ENCODE data around the gene UMAD1.

Gene UMAD1

GRCh38 chr7:7704867-7705266 lies 64.3 kb downstream of the UMAD1 start (continued):
- TF ChIP-seq CSRNP3 (CRISPR knock-in tag; IDR thresholded peaks at IDR 0.05) (no peak), ZNF70 (CRISPR knock-in tag; IDR thresholded peaks at IDR 0.05) (no peak), ARNTL (CRISPR knock-in tag; IDR thresholded peaks at IDR 0.05; ENCODE audit: borderline replicate concordance, low read depth) (no peak)

- no peak for ATAC-seq
- no peak for TF ChIP-seq ZNF70 (CRISPR knock-in tag; IDR thresholded peaks at IDR 0.05)
- TF ChIP-seq ZFP3 (CRISPR knock-in tag; IDR thresholded peaks at IDR 0.05): no peak
- TF ChIP-seq ZNF8 (CRISPR knock-in tag; IDR thresholded peaks at IDR 0.05): no peak
- no peak for TF ChIP-seq ZC3H10 (CRISPR knock-in tag; IDR thresholded peaks at IDR 0.05)
- TF ChIP-seq RARB (CRISPR knock-in tag; IDR thresholded peaks at IDR 0.05): no peak
- no peak for TF ChIP-seq TCF4 (CRISPR knock-in tag; IDR thresholded peaks at IDR 0.05; ENCODE audit: borderline replicate concordance)
- TF ChIP-seq OSR1 (CRISPR knock-in tag; IDR thresholded peaks at IDR 0.05): no peak
- no peak for TF ChIP-seq ARNTL (CRISPR knock-in tag; IDR thresholded peaks at IDR 0.05; ENCODE audit: borderline replicate concordance, low read depth)
Measured at GRCh38 chr7:7705318-7705717, 64.8 kb downstream of the UMAD1 start.

GRCh38 chr7:7706101-7706511 lies 65.6 kb downstream of the UMAD1 start:
- TF ChIP-seq ZNF70 (CRISPR knock-in tag; IDR thresholded peaks at IDR 0.05): no peak
- no peak for TF ChIP-seq PPARA (CRISPR knock-in tag; IDR thresholded peaks at IDR 0.05; ENCODE audit: borderline replicate concordance)
- TF ChIP-seq ZNF8 (CRISPR knock-in tag; IDR thresholded peaks at IDR 0.05): no peak
- TF ChIP-seq ZC3H10 (CRISPR knock-in tag; IDR thresholded peaks at IDR 0.05): no peak
- TF ChIP-seq, protein P1, sequence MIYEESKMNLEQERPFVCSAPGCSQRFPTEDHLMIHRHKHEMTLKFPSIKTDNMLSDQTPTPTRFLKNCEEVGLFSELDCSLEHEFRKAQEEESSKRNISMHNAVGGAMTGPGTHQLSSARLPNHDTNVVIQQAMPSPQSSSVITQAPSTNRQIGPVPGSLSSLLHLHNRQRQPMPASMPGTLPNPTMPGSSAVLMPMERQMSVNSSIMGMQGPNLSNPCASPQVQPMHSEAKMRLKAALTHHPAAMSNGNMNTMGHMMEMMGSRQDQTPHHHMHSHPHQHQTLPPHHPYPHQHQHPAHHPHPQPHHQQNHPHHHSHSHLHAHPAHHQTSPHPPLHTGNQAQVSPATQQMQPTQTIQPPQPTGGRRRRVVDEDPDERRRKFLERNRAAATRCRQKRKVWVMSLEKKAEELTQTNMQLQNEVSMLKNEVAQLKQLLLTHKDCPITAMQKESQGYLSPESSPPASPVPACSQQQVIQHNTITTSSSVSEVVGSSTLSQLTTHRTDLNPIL (CRISPR knock-in tag; IDR thresholded peaks at IDR 0.05; ENCODE audit: low read depth): no peak
- no peak for TF ChIP-seq ESRRG (CRISPR knock-in tag; IDR thresholded peaks at IDR 0.05)
- TF ChIP-seq CSDC2 (CRISPR knock-in tag; IDR thresholded peaks at IDR 0.05): no peak
- TF ChIP-seq POU6F1 (CRISPR knock-in tag; IDR thresholded peaks at IDR 0.05; ENCODE audit: borderline replicate concordance, low read depth): no peak
- TF ChIP-seq RARB (CRISPR knock-in tag; IDR thresholded peaks at IDR 0.05): no peak
- no peak for TF ChIP-seq ZNF565 (CRISPR knock-in tag; conservative IDR thresholded peaks at IDR 0.05; ENCODE audit: low read depth)
- TF ChIP-seq GLIS3 (CRISPR knock-in tag; IDR thresholded peaks at IDR 0.05): no peak
- no peak for TF ChIP-seq CSRNP3 (CRISPR knock-in tag; IDR thresholded peaks at IDR 0.05)
- TF ChIP-seq ISL1 (CRISPR knock-in tag; IDR thresholded peaks at IDR 0.05): no peak
- ATAC-seq: no peak

DNA sequence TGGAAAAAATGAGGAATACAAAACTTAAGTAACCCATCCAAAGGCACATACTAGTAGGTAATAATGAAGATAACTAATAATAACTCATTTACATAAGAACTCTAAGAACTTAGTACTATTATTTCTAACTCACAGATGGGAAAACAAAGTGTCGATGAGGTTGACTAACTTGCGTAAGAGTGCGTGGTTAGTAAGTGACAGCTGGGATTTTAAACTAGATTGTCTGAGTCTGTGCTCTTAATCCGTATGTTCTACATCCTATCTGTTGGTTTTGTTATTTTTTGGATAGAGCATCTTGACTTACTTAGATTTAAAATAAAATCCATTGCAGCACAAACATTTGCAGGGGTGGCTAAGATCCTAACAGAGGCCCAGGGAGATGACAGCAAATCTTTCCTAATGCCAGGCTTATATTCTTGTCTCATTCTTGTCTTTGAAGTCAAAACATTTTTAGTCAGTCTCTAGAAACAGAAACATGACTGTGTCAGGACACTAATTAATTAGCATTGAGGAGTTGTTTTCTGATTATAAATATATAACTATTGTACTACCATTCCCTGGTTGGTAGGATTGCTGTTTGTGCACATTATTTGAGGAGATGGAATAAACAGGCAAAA lies 66.1 kb downstream of the UMAD1 start:
- TF ChIP-seq, protein P2, sequence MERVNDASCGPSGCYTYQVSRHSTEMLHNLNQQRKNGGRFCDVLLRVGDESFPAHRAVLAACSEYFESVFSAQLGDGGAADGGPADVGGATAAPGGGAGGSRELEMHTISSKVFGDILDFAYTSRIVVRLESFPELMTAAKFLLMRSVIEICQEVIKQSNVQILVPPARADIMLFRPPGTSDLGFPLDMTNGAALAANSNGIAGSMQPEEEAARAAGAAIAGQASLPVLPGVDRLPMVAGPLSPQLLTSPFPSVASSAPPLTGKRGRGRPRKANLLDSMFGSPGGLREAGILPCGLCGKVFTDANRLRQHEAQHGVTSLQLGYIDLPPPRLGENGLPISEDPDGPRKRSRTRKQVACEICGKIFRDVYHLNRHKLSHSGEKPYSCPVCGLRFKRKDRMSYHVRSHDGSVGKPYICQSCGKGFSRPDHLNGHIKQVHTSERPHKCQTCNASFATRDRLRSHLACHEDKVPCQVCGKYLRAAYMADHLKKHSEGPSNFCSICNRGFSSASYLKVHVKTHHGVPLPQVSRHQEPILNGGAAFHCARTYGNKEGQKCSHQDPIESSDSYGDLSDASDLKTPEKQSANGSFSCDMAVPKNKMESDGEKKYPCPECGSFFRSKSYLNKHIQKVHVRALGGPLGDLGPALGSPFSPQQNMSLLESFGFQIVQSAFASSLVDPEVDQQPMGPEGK (CRISPR knock-in tag; IDR thresholded peaks at IDR 0.05; ENCODE audit: borderline replicate concordance): no peak
- TF ChIP-seq, protein P1 (CRISPR knock-in tag; IDR thresholded peaks at IDR 0.05; ENCODE audit: low read depth): no peak
- TF ChIP-seq ESRRG (CRISPR knock-in tag; IDR thresholded peaks at IDR 0.05) (no peak), CSRNP3 (CRISPR knock-in tag; IDR thresholded peaks at IDR 0.05) (no peak), PPARA (CRISPR knock-in tag; IDR thresholded peaks at IDR 0.05; ENCODE audit: borderline replicate concordance) (no peak), BACH2 (CRISPR knock-in tag; IDR thresholded peaks at IDR 0.05; ENCODE audit: borderline replicate concordance) (no peak), CSDC2 (CRISPR knock-in tag; IDR thresholded peaks at IDR 0.05) (no peak), ZFP30 (CRISPR knock-in tag; IDR thresholded peaks at IDR 0.05) (no peak), ZFP3 (CRISPR knock-in tag; IDR thresholded peaks at IDR 0.05) (no peak)
- ATAC-seq: no peak

All from SK-N-SH treated with all-trans-retinoic acid at 6 μM for 48 hours (cell line).